Kasumi-1 (cell line): ENCODE data around the gene EYA4.
A peak's percentile ranks its signal among the peaks of the same experiment; 100 is the strongest.
"Not testable (repeated sequence)": the region's sequence is repeated elsewhere in the genome, so short reads cannot be mapped to it uniquely, and the experiment has no call there.

Experiments used
- DNase-seq, 2 experiments: peaks; one replicate each; lab custom pipeline; 2025; lab: John Stamatoyannopoulos, UW

The EYA4 gene

DNA sequence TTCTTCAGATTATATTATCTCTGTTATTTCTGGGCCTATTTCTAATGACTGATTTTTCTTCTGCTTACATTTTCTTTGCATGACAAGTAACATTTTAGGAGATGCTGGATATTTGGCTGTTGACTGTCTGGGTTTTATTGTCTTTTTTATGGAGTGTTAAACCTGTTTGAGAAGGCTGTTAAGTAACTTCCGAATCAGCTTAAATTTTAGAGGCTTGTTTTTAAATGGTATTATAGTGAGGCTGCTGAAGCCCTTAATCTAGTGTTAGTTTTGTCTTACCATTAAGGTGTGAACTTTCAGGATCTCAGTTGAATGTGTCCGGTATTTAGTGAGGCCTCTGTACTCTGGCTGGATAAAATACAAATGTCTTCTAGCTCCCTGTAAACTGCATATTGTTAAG, 109.8 kb downstream of the EYA4 start:
- no peak for DNase-seq

- DNase-seq = no peak
Measured at GRCh38 chr6:133352046-133352445, 110.9 kb downstream of the EYA4 start.

DNA sequence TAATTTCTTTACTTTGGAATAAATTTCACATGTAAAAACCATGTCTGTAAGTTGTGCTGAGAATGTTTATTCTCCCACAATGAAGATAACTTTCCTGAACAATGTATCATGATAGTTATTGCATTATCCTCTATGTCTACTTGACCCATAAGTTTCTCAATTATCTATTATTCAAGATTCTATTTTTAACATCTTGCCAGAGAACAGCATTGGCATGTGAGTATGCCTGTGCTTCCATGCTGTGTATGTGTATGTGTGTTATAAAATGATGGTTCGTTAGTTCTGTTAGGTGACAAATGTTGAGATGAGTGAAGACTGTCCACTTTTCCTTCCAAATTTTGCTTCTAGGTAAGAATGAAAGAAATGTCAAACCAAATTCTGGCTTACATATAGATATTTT, 111.9 kb downstream of the EYA4 start:
- no peak for DNase-seq

GRCh38 chr6:133355922-133356321, 114.8 kb downstream of the EYA4 start:
- DNase-seq = no peak

- no peak for DNase-seq
Measured at GRCh38 chr6:133358574-133359150, 117.5 kb downstream of the EYA4 start.

DNA sequence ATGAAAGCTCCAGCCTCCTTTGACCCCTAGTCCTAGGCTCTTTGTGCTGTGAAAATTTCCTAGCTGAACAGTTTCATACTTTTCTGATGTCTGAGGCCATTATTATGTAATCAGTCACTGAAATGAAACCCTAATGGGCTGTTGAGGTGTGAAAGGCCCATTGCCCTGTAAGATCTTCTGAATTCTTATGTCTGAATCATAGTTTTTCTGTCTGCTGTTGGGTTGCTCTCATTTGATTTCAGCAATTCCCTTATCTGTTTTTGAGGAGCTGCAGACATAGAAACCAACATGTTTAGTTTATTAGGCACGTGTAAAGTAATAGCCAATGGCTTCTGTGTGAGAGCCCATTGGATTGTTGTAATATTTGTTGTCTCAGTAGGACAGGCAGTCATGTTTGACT, 118.1 kb downstream of the EYA4 start:
- no peak for DNase-seq

GRCh38 chr6:133359760-133360159, 118.6 kb downstream of the EYA4 start:
- DNase-seq = no peak

DNA sequence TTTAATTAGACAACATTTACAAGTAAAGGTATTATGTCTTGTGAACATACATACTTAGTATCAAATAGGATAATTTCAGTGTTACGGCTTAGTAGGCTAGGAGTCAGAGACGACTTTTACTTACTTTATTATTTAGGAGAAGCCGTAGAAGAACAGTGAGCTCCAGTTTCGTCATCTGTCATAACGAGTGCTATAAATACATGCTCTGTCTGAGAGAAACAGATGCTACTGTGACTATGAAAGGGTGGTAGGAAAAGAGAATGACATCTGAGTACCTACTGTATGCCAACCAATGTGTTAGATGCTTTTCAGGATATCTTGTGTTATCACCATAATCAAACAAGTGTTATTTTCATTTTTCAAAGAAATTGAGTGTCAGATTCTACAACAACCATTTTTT, 119.0 kb downstream of the EYA4 start:
- no peak for DNase-seq

GRCh38 chr6:133362813-133363212, 121.7 kb downstream of the EYA4 start:
- no peak for DNase-seq

DNA sequence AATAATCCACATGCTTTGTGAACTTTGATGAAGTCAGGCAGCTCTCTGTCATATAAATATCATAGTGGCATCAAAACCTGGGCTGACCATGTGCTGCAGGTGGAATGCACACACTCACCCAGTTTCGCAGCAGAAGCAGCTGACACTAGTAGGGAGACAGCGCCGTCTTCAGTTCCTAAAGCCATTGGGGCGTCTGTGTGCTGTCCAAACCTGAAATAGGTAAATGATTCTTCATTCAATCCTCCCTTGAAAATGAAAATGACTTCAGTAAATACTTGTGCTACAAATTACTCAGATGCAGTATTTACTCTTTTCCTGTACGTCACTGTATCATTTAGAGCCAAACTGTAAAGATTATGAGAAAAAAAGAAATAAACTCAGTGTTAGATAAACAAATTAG, 127.5 kb downstream of the EYA4 start:
- DNase-seq = no peak

GRCh38 chr6:133369773-133370272, 128.7 kb downstream of the EYA4 start:
- no peak for DNase-seq

GRCh38 chr6:133376743-133377142, 135.6 kb downstream of the EYA4 start:
- DNase-seq = no peak

DNA sequence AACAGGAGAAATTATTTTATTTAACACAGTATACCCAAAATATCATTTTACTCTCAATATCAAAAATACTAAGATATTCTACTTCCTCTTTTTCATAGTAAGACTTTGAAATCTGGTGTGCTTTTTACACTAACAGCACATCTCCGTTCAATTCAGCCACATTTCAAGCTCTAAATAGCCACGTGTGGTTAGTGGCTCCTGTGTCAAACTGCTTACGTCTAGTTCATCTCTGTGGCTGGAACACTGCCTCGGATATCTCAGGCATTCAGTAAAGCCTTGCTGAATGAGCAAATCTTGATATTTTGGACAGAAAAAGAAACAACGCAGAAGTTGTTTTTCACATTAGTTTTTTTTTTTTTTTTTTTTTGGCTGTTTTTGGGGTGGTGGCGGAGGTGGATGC, 136.1 kb downstream of the EYA4 start:
- peak; percentile 78 to 79 for DNase-seq

DNA sequence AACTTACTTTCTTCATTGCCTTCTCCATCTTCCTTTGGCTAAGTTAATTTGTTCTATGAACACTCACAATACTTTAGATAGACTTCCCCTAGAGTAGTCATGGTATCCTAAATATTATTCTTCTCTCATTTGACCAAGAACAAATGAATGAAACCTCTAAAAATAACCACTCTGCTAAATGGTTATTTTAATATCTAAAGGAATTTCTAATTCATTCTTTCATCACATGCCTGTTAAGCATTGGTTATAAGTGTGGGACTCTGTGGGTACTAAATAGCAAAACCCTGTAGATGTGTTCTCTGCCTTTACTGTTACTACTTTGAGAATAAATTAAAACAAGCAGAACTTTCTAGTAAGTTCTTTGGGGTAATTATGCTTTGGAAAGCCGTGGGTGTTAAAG, 138.9 kb downstream of the EYA4 start:
- no peak for DNase-seq

DNA sequence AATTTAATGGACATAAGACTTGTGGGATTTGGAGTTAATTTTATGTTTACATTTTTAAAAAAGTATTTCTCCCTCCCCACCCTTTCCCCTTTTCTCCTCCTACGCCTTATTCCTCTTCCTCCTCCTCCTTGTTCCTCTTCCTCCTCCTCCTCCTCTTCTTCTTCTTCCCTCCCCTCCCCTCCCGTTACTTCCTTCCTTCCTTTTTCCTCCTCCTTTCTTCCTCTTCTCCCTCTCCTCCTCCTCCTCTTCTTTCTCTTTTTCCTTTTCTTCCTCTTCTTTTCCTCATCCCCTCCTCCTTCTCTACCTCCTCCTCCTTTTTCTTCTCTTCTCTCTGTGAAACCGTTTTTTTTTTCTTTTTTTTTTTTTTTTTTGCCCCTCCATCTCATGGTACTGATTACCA, 139.6 kb downstream of the EYA4 start:
- DNase-seq = no peak

DNA sequence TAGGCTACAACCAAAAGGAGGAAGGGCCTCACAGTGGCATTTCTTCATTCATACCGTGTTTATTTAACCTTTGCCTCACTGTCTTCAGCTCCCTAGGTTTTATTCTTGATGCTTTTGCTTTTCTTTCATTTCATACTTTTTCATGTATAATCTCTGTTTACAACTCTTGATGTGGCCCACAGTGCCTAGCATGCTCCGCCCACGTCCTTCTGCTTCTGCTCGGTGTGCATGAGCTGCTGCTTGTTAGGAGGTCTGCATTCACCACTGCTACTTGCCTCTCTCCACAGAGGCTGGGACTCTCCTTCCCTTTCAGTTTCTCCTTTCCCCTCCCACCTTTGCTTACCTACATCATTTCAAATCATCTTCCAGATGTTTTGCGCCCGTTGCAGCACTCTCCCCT, 147.6 kb downstream of the EYA4 start:
- no peak for DNase-seq

DNA sequence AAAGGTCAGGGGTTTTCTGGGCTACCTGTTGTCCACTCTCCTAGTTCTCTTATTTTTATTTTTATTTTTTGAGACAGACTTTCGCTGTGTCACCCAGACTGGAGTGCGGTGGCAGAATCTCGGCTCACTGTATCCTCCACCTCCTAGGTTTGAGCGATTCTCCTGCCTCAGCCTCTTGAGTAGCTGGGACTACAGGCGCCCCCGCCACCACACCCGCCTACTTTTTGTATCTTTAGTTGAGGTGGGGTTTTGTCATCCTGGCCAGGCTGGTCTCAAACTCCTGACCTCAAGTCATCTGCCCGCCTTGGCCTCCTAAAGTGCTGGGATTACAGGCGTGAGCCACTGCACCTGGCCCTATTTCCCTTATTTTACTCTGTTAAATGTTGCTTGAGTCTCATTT, 149.0 kb downstream of the EYA4 start:
- DNase-seq = no peak

GRCh38 chr6:133392015-133392414, 150.9 kb downstream of the EYA4 start:
- DNase-seq = no peak

- no peak for DNase-seq
Measured at GRCh38 chr6:133392641-133393040, 151.5 kb downstream of the EYA4 start.

GRCh38 chr6:133393891-133394290, 152.7 kb downstream of the EYA4 start:
- no peak for DNase-seq

- no peak for DNase-seq
Measured at GRCh38 chr6:133394630-133395029, 153.5 kb downstream of the EYA4 start.

- DNase-seq = no peak
Measured at GRCh38 chr6:133396233-133396983, 155.3 kb downstream of the EYA4 start.

- DNase-seq = no peak
Measured at GRCh38 chr6:133396984-133397348, 155.8 kb downstream of the EYA4 start.

DNA sequence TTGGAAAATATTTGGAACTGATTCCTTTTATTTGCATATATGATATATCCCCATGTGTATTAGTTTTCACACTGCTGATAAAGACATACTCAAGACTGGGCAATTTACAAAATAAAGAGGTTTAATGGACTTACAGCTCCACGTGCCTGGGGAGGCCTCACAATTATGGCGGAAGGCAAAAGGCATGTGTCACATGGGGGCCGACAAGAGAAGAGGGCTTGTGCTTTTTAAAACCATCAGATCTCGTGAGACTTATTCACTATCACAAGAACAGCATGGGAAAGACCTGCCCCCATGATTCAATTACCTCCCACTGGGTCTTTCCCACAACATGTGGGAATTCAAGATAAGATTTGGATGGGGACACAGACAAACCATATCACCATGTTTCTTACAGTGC, 156.4 kb downstream of the EYA4 start:
- DNase-seq = not testable (repeated sequence)
